HEK293T (cell line): Measurements from ENCODE around the gene APPBP2.

Experiments
- ARNT ChIP-seq: fragments of 450-650 bp; IDR thresholded peaks from 2 replicates; pipeline ENCODE4 v1.6.1; 2017; ENCODE audit warnings: mild to moderate bottlenecking
- FOXA1 ChIP-seq: fragments of 450-650 bp; IDR thresholded peaks from 2 replicates; pipeline ENCODE4 v1.6.1; 2016; ENCODE audit warnings: mild to moderate bottlenecking
- FOXM1 ChIP-seq: fragments of 450-650 bp; IDR thresholded peaks from 2 replicates; pipeline ENCODE4 v1.6.1; 2017; ENCODE audit warnings: mild to moderate bottlenecking, borderline replicate concordance
- NFRKB ChIP-seq: fragments of 450-650 bp; IDR thresholded peaks from 2 replicates; pipeline ENCODE4 v1.6.1; 2016; ENCODE audit warnings: mild to moderate bottlenecking, moderate library complexity
- SP1 ChIP-seq: fragments of 450-650 bp; IDR thresholded peaks from 2 replicates; pipeline ENCODE4 v1.6.1; 2017
- TARDBP ChIP-seq: fragments of 450-650 bp; IDR thresholded peaks from 2 replicates; pipeline ENCODE4 v1.6.1; 2016

DNA sequence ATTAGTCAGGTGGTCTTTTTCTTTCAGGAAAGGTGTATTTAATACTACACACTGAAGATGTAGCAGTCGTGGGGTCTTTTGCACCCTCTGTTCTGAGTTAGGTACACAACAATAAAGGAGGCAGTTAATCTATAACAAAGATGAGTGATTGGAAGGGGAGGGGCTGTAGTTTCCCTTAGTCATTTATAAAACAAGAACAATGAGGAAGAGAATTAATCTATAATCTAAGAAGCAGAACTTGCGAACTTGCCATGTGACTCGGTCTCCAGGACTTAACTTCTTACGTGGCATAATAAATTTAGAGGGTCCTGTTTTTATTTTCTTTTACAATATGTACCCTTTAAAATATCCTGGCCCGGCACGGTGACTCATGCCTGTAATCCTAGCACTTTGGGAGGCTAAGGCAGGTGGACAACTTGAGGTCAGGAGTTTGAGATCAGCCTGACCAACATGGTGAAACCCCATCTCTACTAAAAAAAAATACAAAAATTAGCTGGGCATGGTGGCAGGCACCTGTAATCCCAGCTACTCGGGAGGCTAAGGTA, 8.6 kb upstream of the APPBP2 start:
- TF ChIP-seq TARDBP, result no peak
- TF ChIP-seq FOXM1, result no peak
- no peak for TF ChIP-seq ARNT
- no peak for TF ChIP-seq SP1
- no peak for TF ChIP-seq FOXA1
- no peak for TF ChIP-seq NFRKB
